Epidermal melanocyte (primary cell): Measurements from ENCODE around the gene ANAPC5.
"Not testable (repeated sequence)": the region's sequence is repeated elsewhere in the genome, so short reads cannot be mapped to it uniquely, and the experiment has no call there.

Experiments used
- DNase-seq: peaks from one replicate; pipeline ENCODE4 v3.0.0; 2011; ENCODE audit warnings: low spot score; ENCODE audit not compliant: insufficient read length

The ANAPC5 gene

GRCh38 chr12:121318121-121318520 is 34.1 kb downstream of the ANAPC5 start:
- no peak for DNase-seq

GRCh38 chr12:121314431-121314830 is 37.8 kb downstream of the ANAPC5 start:
- DNase-seq, result no peak

GRCh38 chr12:121310231-121310630 is 42.0 kb downstream of the ANAPC5 start:
- DNase-seq, result not testable (repeated sequence)

- not testable (repeated sequence) for DNase-seq
Measured at GRCh38 chr12:121307397-121307796, 44.8 kb downstream of the ANAPC5 start.

- DNase-seq, result no peak
Measured at GRCh38 chr12:121304306-121304705, 47.9 kb downstream of the ANAPC5 start.

- no peak for DNase-seq
Measured at GRCh38 chr12:121301876-121302275, 50.3 kb downstream of the ANAPC5 start.

- no peak for DNase-seq
Measured at GRCh38 chr12:121300083-121300819, 52.0 kb downstream of the ANAPC5 start.

- no peak for DNase-seq
Measured at GRCh38 chr12:121299662-121300061, 52.5 kb downstream of the ANAPC5 start.

GRCh38 chr12:121298411-121298810 is 53.8 kb downstream of the ANAPC5 start:
- DNase-seq, result not testable (repeated sequence)

GRCh38 chr12:121297435-121297991 is 54.7 kb downstream of the ANAPC5 start:
- DNase-seq, result no peak

- peak; percentile 75 for DNase-seq
Measured at GRCh38 chr12:121296618-121297434, 55.4 kb downstream of the ANAPC5 start, which contains the start of gene CAMKK2. Gene CAMKK2 (minus strand): TSS chr12:121296709. CDS start chr12:121274526, 22,183 bp downstream.

GRCh38 chr12:121295746-121296617 is 56.2 kb downstream of the ANAPC5 start:
- no peak for DNase-seq

- DNase-seq, result no peak
Measured at GRCh38 chr12:121295116-121295745, 57.0 kb downstream of the ANAPC5 start.

- no peak for DNase-seq
Measured at GRCh38 chr12:121294151-121294889, 57.9 kb downstream of the ANAPC5 start.

- no peak for DNase-seq
Measured at GRCh38 chr12:121293603-121294002, 58.6 kb downstream of the ANAPC5 start.

- DNase-seq, result no peak
Measured at GRCh38 chr12:121290410-121290809, 61.8 kb downstream of the ANAPC5 start.

GRCh38 chr12:121289962-121290361 is 62.2 kb downstream of the ANAPC5 start:
- DNase-seq, result no peak

GRCh38 chr12:121288986-121289385 is 63.2 kb downstream of the ANAPC5 start:
- DNase-seq, result no peak

GRCh38 chr12:121288158-121288845 is 63.9 kb downstream of the ANAPC5 start:
- DNase-seq, result no peak
